Measurements from ENCODE around the gene SAFB2. TPM values are rescaled to one million over a fixed set of nuclear protein-coding genes. Genes with fewer than 3 reads are reported as not detected.

Gene SAFB2
- total and polyA plus RNA-seq, 9 donors = 24.6 to 55.9 (median 45.0) TPM

DNA sequence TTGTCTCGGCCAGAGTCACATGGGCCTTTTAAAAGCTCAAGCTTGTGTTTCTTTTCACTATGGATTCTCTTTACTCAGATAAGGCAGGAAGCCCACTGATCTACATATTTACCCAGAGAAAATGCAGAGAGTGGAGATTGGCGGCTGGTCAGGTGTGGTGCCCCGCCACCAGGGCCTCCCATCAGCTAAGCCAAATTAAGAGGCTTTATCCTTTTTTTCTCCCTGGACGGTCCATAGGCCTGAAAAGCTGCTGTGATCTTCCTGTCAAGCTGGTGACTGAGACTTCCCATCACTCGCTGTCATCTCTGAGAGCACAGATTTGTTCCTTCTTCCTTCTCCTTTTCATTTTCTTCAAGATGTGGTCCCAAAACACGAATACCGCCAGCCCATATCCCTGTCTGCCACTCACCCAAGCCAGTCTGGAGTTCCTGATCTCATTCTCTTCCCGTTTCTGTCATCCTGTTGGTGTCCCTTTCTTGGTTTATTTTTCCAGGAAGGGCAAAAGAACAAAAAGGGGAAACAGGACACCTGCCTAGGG, 2.2 kb upstream of the SAFB2 start:
- Histone ChIP-seq H3K4me1 (ENCODE audit: control insufficient read depth, insufficient read depth, low read length) (peaks cover 31% of the 10 kb centered on the region), H3K27ac (ENCODE audit: low read length) (peak overlapping the region; percentile 16), H3K9me3 (replicated peaks; ENCODE audit: control insufficient read depth, low read depth, low read length) (no peaks in the 10 kb centered on the region), H3K27me3 (ENCODE audit: control insufficient read depth, insufficient read depth, low read length) (no peaks in the 10 kb centered on the region), H3K36me3 (ENCODE audit: control insufficient read depth, insufficient read depth, low read length) (peaks cover 59% of the 10 kb centered on the region), H3K4me3 (ENCODE audit: low read length) (peak overlapping the region; percentile 100)
- 44% methylated on average over 4 of the region's 8 CpGs for WGBS (ENCODE audit: insufficient coverage)
- peak; percentile 20 for DNase-seq

DNA sequence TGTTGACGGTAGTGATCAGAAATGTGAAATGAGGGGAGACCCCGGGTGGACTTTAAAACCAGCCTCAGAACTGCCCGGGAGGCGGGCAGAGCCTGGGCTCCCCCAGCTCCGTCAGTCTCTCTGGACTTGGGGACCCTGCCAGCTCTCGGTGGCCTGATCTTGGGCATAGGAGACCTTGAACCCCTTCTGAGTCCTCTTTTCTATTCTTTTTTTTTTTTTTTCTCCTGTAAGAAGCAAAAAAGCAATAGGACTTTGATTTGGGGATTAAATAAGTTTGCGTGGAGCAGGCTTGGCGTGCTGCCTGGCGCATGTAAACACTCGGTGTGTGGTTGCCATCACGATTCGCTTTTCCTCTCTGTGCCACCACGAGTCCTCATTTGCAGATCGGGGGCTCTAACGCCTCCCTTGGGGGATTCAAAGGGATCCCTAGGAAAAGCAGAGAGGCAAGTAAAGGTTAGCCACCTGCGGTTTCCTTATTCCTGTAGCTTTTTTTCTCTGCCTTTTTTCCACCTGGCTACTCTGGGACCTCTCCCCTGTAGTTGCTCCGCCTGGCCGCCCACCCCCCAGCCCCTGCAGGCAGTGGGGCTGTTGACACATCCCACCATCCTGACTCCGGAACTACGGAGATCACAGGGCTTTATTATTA, 1.6 kb upstream of the SAFB2 start:
- H3K9me3 ChIP-seq (replicated peaks; ENCODE audit: control insufficient read depth, low read depth, low read length) = no peaks in the 10 kb centered on the region
- H3K4me1 ChIP-seq (ENCODE audit: control insufficient read depth, insufficient read depth, low read length) = peaks cover 31% of the 10 kb centered on the region
- peak overlapping the region; percentile 99 for H3K27ac ChIP-seq (ENCODE audit: low read length)
- peaks cover 55% of the 10 kb centered on the region for H3K36me3 ChIP-seq (ENCODE audit: control insufficient read depth, insufficient read depth, low read length)
- peak; percentile 61 for DNase-seq
- WGBS (ENCODE audit: insufficient coverage) = 1% methylated on average over 13 of the region's 20 CpGs
- peak overlapping the region; percentile 100 for H3K4me3 ChIP-seq (ENCODE audit: low read length)
- no peaks in the 10 kb centered on the region for H3K27me3 ChIP-seq (ENCODE audit: control insufficient read depth, insufficient read depth, low read length)

DNA sequence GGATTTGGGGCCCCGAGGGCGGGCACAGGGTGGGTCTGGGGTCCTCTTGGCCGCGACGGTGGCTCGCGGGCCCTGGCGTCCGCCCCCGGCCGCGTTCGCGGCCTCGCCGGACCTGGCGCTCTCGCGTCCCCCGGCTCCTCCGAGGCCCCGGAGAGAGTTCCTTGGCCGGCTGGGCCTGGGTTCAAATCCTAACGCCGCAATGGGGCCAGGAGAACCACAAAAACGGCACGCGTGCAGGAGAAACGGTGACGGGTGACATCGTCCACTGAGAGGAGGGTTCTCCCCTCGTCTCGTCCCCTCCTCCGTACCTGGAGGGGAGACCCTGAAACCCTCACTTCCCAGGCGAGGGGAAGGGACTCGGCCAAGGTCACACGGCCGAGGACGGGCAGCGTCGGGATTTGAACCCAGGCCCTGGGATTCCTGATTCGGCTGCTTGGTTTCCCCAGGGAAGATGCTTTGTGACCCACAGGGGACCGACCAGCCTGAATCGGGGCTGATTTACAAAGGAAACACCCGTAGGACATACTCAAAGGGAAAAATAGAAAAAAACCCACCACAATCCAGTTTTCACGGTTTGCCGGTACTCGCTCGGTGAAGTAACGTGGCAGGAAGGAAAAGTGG, 931 bp upstream of the SAFB2 start:
- DNase-seq = peak; percentile 47
- H3K4me3 ChIP-seq (ENCODE audit: low read length) = peak overlapping the region; percentile 100
- H3K27ac ChIP-seq (ENCODE audit: low read length) = peak overlapping the region; percentile 99
- under 1% methylated on average over 38 of the region's 50 CpGs for WGBS (ENCODE audit: insufficient coverage)
- H3K9me3 ChIP-seq (replicated peaks; ENCODE audit: control insufficient read depth, low read depth, low read length) = no peaks in the 10 kb centered on the region
- H3K27me3 ChIP-seq (ENCODE audit: control insufficient read depth, insufficient read depth, low read length) = no peaks in the 10 kb centered on the region
- H3K36me3 ChIP-seq (ENCODE audit: control insufficient read depth, insufficient read depth, low read length) = peaks cover 55% of the 10 kb centered on the region
- H3K4me1 ChIP-seq (ENCODE audit: control insufficient read depth, insufficient read depth, low read length) = peaks cover 33% of the 10 kb centered on the region

DNA sequence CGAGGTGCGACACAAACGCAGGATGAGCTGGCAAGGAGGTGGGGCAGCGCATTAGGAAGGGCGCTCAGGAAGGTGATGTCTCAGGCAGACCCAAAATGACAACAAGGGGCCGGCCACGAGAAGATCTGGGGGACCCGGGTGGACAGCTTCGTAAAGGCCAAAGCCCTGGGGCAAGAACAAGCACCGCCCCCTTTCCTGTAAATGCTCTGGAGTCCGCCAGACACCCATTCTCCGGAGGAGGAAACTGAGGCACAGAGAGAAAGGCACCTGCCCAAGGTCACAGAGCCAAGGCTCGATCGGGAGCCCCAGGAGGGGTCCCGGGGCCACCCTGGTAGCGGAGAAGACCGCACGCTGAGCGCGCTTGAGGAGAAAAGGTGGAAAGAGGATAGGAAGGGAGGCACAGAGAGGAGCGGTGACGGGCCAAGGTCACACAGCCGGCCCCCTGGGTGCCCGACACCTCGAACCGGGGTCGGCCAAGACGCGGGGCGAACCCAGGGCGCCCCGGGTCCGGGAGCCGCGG, 571 bp downstream of the SAFB2 start:
- peaks cover 31% of the 10 kb centered on the region for H3K4me1 ChIP-seq (ENCODE audit: control insufficient read depth, insufficient read depth, low read length)

DNA sequence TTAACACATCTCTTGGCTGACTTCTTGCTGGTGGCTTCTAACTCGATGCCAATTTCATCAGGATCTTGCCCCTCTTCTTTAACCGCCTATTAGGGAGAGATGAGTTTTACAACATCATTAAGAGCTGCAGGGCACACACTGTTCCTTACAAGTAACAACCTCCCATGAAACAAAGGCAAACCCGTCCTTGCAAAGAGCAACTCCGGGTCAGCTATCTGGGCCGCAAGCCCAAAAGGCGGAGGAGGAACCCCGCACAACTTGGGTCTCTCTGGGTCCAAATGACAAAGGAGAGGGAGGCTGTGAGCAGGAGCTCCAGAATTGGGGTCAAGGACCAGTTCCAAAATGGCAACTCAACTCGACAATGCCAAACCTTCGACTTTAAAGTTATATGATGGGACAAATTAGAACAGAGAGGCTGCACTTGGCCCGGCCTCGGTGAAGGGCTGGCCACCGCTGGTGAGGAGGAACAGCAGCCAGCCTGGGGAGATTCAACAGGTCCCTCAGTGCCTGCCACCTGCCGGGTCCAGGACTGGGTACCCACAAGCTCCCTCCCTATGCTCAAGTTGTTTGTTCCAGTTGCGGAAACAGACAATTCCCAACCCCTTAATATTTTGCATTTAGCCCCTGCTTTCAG, 1.1 kb downstream of the SAFB2 start:
- Histone ChIP-seq H3K27ac (ENCODE audit: low read length) (peak overlapping the region; percentile 94), H3K36me3 (ENCODE audit: control insufficient read depth, insufficient read depth, low read length) (peaks cover 47% of the 10 kb centered on the region), H3K27me3 (ENCODE audit: control insufficient read depth, insufficient read depth, low read length) (no peaks in the 10 kb centered on the region), H3K4me3 (ENCODE audit: low read length) (peak overlapping the region; percentile 91), H3K4me1 (ENCODE audit: control insufficient read depth, insufficient read depth, low read length) (peaks cover 31% of the 10 kb centered on the region), H3K9me3 (replicated peaks; ENCODE audit: control insufficient read depth, low read depth, low read length) (no peaks in the 10 kb centered on the region)
- 35% methylated on average over 9 of the region's 14 CpGs for WGBS (ENCODE audit: insufficient coverage)
- peak; percentile 28 for DNase-seq

More for the DNA sequence above, 571 bp downstream of the SAFB2 start:
- H3K27me3 ChIP-seq (ENCODE audit: control insufficient read depth, insufficient read depth, low read length) = no peaks in the 10 kb centered on the region
- peak overlapping the region; percentile 94 for H3K27ac ChIP-seq (ENCODE audit: low read length)
- H3K9me3 ChIP-seq (replicated peaks; ENCODE audit: control insufficient read depth, low read depth, low read length) = no peaks in the 10 kb centered on the region
- H3K4me3 ChIP-seq (ENCODE audit: low read length) = peak overlapping the region; percentile 91
- WGBS (ENCODE audit: insufficient coverage) = under 1% methylated on average over 34 of the region's 35 CpGs
- DNase-seq = peak; percentile 50
- peaks cover 53% of the 10 kb centered on the region for H3K36me3 ChIP-seq (ENCODE audit: control insufficient read depth, insufficient read depth, low read length)

DNA sequence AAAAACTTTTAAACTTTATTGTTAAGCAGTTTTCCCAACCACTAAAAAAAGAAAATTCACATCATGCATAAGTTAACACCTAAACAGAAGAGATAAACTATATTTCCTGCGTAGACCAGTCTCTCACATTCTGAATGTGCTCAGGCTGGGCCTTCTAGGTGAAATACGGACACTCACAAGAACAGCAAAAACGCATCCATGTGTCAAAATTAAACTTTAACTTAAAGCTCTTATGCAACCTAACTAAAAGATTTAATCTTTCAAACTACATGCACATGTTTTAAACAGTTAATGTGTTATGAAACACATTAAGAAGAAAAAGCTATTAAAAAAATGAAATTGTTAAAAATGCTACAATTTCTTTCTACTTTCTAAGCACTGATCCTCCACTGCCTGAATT, 2.6 kb downstream of the SAFB2 start:
- 100% methylated on average over 1 of the region's 3 CpGs for WGBS (ENCODE audit: insufficient coverage)
- H3K36me3 ChIP-seq (ENCODE audit: control insufficient read depth, insufficient read depth, low read length) = peaks cover 46% of the 10 kb centered on the region
- H3K9me3 ChIP-seq (replicated peaks; ENCODE audit: control insufficient read depth, low read depth, low read length) = no peaks in the 10 kb centered on the region
- H3K4me1 ChIP-seq (ENCODE audit: control insufficient read depth, insufficient read depth, low read length) = peaks cover 20% of the 10 kb centered on the region
- DNase-seq = no peak
- no peaks in the 10 kb centered on the region for H3K27me3 ChIP-seq (ENCODE audit: control insufficient read depth, insufficient read depth, low read length)
- no peak overlapping the region for H3K27ac ChIP-seq (ENCODE audit: low read length)
- H3K4me3 ChIP-seq (ENCODE audit: low read length) = no peak overlapping the region

DNA sequence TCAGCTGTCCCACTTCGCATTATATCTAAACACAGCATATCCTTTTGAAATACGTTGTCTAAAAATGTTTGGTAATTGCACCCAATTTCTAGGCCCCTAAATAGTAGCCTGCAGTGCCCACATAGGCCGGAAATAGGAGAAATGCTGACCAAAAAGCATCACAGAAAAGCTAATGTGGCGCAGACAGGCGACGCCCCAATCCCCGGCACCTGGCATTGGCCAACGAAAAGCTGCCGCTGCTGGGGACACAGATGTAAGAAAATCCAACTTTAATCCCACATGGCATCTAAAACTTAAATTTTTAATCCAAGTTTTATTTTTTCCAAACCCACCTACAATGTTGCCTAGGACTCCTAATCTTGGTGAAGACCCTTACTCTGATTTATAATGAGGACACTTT, 4.0 kb downstream of the SAFB2 start:
- H3K9me3 ChIP-seq (replicated peaks; ENCODE audit: control insufficient read depth, low read depth, low read length) = no peaks in the 10 kb centered on the region
- H3K27me3 ChIP-seq (ENCODE audit: control insufficient read depth, insufficient read depth, low read length) = no peaks in the 10 kb centered on the region
- H3K4me1 ChIP-seq (ENCODE audit: control insufficient read depth, insufficient read depth, low read length) = peaks cover 11% of the 10 kb centered on the region
- H3K4me3 ChIP-seq (ENCODE audit: low read length) = no peak overlapping the region
- WGBS (ENCODE audit: insufficient coverage) = 100% methylated on average over 4 of the region's 9 CpGs
- peaks cover 56% of the 10 kb centered on the region for H3K36me3 ChIP-seq (ENCODE audit: control insufficient read depth, insufficient read depth, low read length)
- H3K27ac ChIP-seq (ENCODE audit: low read length) = no peak overlapping the region
- DNase-seq = no peak

DNA sequence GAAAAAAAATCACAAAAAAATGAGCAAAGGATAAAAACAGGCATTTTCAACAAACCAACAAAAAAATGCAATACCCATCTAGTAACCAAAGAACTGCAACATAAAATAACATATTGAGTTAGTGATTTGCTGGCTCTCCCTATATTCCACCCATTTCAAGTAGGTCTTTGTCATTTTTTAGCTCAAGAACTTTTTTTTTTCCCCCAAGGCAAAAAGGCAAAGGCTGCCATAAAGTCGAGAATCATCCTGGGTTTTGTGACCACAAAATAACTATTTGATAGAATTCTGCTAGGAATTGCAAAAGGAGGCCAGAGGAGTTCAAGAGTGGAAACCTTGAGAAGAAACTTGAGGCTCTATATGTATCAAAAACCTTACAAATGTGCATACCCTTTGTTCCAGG, 5.5 kb downstream of the SAFB2 start:
- no peaks in the 10 kb centered on the region for H3K9me3 ChIP-seq (replicated peaks; ENCODE audit: control insufficient read depth, low read depth, low read length)
- H3K4me3 ChIP-seq (ENCODE audit: low read length) = no peak overlapping the region
- WGBS (ENCODE audit: insufficient coverage) = no CpG with 5 or more reads among the region's 1 CpG
- H3K27ac ChIP-seq (ENCODE audit: low read length) = no peak overlapping the region
- DNase-seq = no peak
- peaks cover 11% of the 10 kb centered on the region for H3K4me1 ChIP-seq (ENCODE audit: control insufficient read depth, insufficient read depth, low read length)
- peaks cover 70% of the 10 kb centered on the region for H3K36me3 ChIP-seq (ENCODE audit: control insufficient read depth, insufficient read depth, low read length)
- no peaks in the 10 kb centered on the region for H3K27me3 ChIP-seq (ENCODE audit: control insufficient read depth, insufficient read depth, low read length)

DNA sequence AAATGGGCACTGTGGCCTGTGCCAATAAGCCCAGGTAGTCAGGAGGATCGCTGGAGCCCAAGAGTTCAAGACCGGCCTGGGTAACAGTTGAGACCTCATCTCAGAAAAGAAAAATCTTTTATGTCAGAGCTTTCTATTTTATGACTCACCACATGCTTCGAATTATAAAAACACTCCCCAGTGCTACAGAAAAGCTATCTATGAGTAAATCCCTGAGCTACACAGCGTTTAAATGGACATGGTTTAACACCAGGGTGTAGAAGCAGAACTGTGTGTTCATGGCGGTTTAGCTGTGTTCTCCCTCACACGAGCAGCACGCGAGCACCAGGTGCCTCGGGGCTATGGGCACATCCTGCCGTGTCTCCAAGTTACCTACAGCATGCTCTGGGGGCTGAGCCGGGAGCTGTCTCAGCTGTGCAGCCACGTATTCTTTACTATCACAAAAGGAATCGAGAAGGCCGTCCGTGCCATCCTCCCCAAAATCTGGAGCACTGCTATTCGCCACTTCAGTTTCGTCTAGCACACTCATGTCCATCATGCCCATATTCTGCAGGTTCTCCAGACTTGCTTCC, 6.7 kb downstream of the SAFB2 start:
- H3K4me3 ChIP-seq (ENCODE audit: low read length) = no peak overlapping the region
- no peaks in the 10 kb centered on the region for H3K9me3 ChIP-seq (replicated peaks; ENCODE audit: control insufficient read depth, low read depth, low read length)
- H3K4me1 ChIP-seq (ENCODE audit: control insufficient read depth, insufficient read depth, low read length) = peaks cover 3% of the 10 kb centered on the region
- H3K36me3 ChIP-seq (ENCODE audit: control insufficient read depth, insufficient read depth, low read length) = peaks cover 69% of the 10 kb centered on the region
- no peak overlapping the region for H3K27ac ChIP-seq (ENCODE audit: low read length)
- WGBS (ENCODE audit: insufficient coverage) = 80% methylated on average over 15 of the region's 17 CpGs
- H3K27me3 ChIP-seq (ENCODE audit: control insufficient read depth, insufficient read depth, low read length) = no peaks in the 10 kb centered on the region
- no peak for DNase-seq

Data from muscle of leg (tissue), 11 donors.